Testis (tissue), 3 donors: ENCODE data around the gene HTR4. TPM values are rescaled to one million over a fixed set of nuclear protein-coding genes. Genes with fewer than 3 reads are reported as not detected.

Experiments
- DNase-seq: peaks from one replicate; pipeline ENCODE4 v3.0.0-alpha.2; 2019
- H3K27ac ChIP-seq, 2 donors: fragments of 200-600 bp; sonication (generic); one replicate each; pipeline ENCODE4 v1.5.1; 2019
- H3K27me3 ChIP-seq: fragments of 200-600 bp; sonication (generic); one replicate; pipeline ENCODE4 v1.5.1; 2019
- H3K36me3 ChIP-seq: fragments of 200-600 bp; sonication (generic); one replicate; pipeline ENCODE4 v1.5.1; 2017; ENCODE audit warnings: low read depth; ENCODE audit errors: missing control alignments
- H3K4me1 ChIP-seq: fragments of 200-600 bp; sonication (generic); one replicate; pipeline ENCODE4 v1.5.1; 2019
- H3K4me3 ChIP-seq, 2 donors: fragments of 200-600 bp; sonication (generic); one replicate each; pipeline ENCODE4 v1.5.1; 2017 to 2019
- H3K9me3 ChIP-seq: fragments of 200-600 bp; sonication (generic); one replicate; pipeline ENCODE4 v1.5.1; 2017
- POLR2A ChIP-seq: fragments of 450-650 bp; IDR thresholded peaks from one replicate; pipeline ENCODE4 v1.6.1; 2017; ENCODE audit warnings: antibody characterized with exemption, mild to moderate bottlenecking, moderate library complexity
- WGBS, 2 donors: methylation state at CpG; one replicate each; pipeline ENCODE4 v1.1.5; 2018; 5-methylcytosine and 5-hydroxymethylcytosine counted together
- intact Hi-C: fragments of 100-400 bp; cut with DNase I; formaldehyde crosslinking; loops from one replicate; pipeline ENCODE4 v1.15.1; 2023; ENCODE audit warnings: low total_unique reads
- polyA plus RNA-seq: library from polyadenylated mRNA; stranded (reverse); fragments of 350-450 nt; fragmentation: Illumina TruSeq; extraction: RNeasy Lipid Tissue Mini Kit (QIAGEN cat#74804); gene quantifications from one replicate; pipeline ENCODE4 v1.2.3, GENCODE V29; 2014; ENCODE audit warnings: low read depth, low replicate concordance; ENCODE audit not compliant: insufficient read depth
- total RNA-seq, 2 donors: library from RNA; depleted of rRNA; stranded (reverse); fragments of >200 nt; gene quantifications; one replicate each; pipeline ENCODE4 v1.2.3, GENCODE V29; 2016
- TF ChIP-seq, protein P1 (sequence below), 3 experiments: fragments of 450-650 bp in 2 of 3; fragments of 200-600 bp in 1 of 3; sonication (generic) in 1 of 3; IDR thresholded peaks; one replicate each; pipeline ENCODE4 v1.5.1; 2016 to 2019; ENCODE audit warnings: antibody characterized with exemption in 3 of 3, mild to moderate bottlenecking in 2 of 3, moderate library complexity in 1 of 3

The HTR4 gene
- total and polyA plus RNA-seq, 3 donors from 2014 or later = 0.17 to 0.63 (median 0.56) TPM

GRCh38 chr5:148606296-148606695 lies 48.0 kb downstream of the HTR4 start:
- Histone ChIP-seq H3K4me3 (no peak overlapping the region), H3K27ac (no peak overlapping the region), H3K9me3 (no peaks in the 10 kb centered on the region), H3K36me3 (no peaks in the 10 kb centered on the region), H3K4me1 (no peaks in the 10 kb centered on the region), H3K27me3 (no peaks in the 10 kb centered on the region)
- intact Hi-C loops = no loop called here
- no peak for TF ChIP-seq POLR2A
- TF ChIP-seq, protein P1, sequence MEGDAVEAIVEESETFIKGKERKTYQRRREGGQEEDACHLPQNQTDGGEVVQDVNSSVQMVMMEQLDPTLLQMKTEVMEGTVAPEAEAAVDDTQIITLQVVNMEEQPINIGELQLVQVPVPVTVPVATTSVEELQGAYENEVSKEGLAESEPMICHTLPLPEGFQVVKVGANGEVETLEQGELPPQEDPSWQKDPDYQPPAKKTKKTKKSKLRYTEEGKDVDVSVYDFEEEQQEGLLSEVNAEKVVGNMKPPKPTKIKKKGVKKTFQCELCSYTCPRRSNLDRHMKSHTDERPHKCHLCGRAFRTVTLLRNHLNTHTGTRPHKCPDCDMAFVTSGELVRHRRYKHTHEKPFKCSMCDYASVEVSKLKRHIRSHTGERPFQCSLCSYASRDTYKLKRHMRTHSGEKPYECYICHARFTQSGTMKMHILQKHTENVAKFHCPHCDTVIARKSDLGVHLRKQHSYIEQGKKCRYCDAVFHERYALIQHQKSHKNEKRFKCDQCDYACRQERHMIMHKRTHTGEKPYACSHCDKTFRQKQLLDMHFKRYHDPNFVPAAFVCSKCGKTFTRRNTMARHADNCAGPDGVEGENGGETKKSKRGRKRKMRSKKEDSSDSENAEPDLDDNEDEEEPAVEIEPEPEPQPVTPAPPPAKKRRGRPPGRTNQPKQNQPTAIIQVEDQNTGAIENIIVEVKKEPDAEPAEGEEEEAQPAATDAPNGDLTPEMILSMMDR (IDR thresholded peaks at IDR 0.05) = no peak
- DNase-seq = no peak

GRCh38 chr5:148599187-148599586 lies 55.1 kb downstream of the HTR4 start:
- intact Hi-C loops = no loop called here
- TF ChIP-seq, protein P1 (IDR thresholded peaks at IDR 0.05) = no peak
- no peak for TF ChIP-seq POLR2A
- H3K9me3 ChIP-seq = no peaks in the 10 kb centered on the region
- H3K4me3 ChIP-seq = no peak overlapping the region
- H3K27ac ChIP-seq = no peak overlapping the region
- WGBS, 2 donors = 100% methylated on average over 1 of the region's 1 CpG
- H3K36me3 ChIP-seq = no peaks in the 10 kb centered on the region
- no peaks in the 10 kb centered on the region for H3K4me1 ChIP-seq
- no peak for DNase-seq
- no peaks in the 10 kb centered on the region for H3K27me3 ChIP-seq

- no peaks in the 10 kb centered on the region for H3K27me3 ChIP-seq
- H3K9me3 ChIP-seq = no peaks in the 10 kb centered on the region
- TF ChIP-seq, protein P1 (IDR thresholded peaks at IDR 0.05) = no peak
- TF ChIP-seq POLR2A = no peak
- no peak for DNase-seq
- 90 to 92% methylated on average over 5 of the region's 5 CpGs for WGBS, 2 donors
- no peak overlapping the region for H3K4me3 ChIP-seq
- intact Hi-C loops = no loop called here
- H3K4me1 ChIP-seq = no peaks in the 10 kb centered on the region
- H3K36me3 ChIP-seq = no peaks in the 10 kb centered on the region
- H3K27ac ChIP-seq = no peak overlapping the region
These were observed 58.6 kb downstream of the HTR4 start for GRCh38 chr5:148595697-148596096.

DNA sequence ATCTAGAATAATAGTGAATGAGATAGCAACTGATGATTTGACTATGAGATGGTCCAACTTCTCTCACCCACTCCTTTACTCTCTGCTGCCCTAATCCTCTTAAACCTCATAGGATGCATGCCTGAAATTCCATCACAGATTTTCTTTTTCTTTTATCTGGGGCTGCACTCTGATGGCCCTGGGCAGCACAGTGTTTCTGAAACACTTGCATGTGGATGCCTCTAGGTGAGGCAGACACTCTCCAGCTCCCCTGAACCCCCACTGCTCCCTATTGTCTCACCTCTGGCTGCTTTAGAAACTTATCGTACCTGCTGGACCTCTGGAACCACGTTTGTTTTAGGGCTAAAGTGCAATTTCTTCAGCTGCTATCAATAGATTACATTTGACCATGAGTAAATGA lies 67.5 kb downstream of the HTR4 start:
- TF ChIP-seq POLR2A = no peak
- TF ChIP-seq, protein P1 (IDR thresholded peaks at IDR 0.05) = no peak
- no peaks in the 10 kb centered on the region for H3K4me1 ChIP-seq
- no peaks in the 10 kb centered on the region for H3K36me3 ChIP-seq
- no peaks in the 10 kb centered on the region for H3K27me3 ChIP-seq
- no peak for DNase-seq
- no peak overlapping the region for H3K27ac ChIP-seq
- no peak overlapping the region for H3K4me3 ChIP-seq
- no peaks in the 10 kb centered on the region for H3K9me3 ChIP-seq
- WGBS, 2 donors = 67 to 71% methylated on average over 2 of the region's 2 CpGs
- intact Hi-C loops = no loop called here

DNA sequence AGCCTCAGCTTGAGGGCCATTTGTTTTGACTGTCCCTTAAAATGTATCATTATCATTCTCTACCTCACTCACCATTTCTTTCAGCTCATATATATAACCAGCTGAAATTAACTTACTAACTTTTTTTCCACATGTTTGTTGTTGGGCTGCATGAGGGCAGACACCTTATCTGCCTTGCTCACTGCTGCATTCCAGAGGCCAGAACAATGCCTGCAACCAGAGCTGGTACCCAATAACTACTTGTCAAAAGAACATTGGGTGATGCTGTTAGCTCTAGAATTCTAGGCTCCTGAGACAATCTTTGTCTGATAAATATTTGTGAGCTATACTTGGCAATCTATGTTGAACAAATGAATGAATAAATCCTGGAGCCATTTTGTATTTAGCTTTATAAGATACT lies 68.3 kb downstream of the HTR4 start:
- Histone ChIP-seq H3K4me3 (no peak overlapping the region), H3K27me3 (no peaks in the 10 kb centered on the region), H3K36me3 (no peaks in the 10 kb centered on the region), H3K27ac (no peak overlapping the region), H3K4me1 (no peaks in the 10 kb centered on the region), H3K9me3 (no peaks in the 10 kb centered on the region)
- DNase-seq = no peak
- intact Hi-C loops = no loop called here
- TF ChIP-seq, protein P1 (IDR thresholded peaks at IDR 0.05) = no peak
- no peak for TF ChIP-seq POLR2A
